Hematopoietic multipotent progenitor cell treated with erythropoietin and hydrocortisone succinate and interleukin-3 and kit ligand, for 17 days (in vitro differentiated cells): ENCODE results near the gene MARCO.

Experiments
- DNase-seq: peaks from one replicate; pipeline ENCODE4 v3.0.0-alpha.2; 2015; ENCODE audit warnings: low spot score

Gene MARCO

GRCh38 chr2:119040730-119041129, 98.7 kb downstream of the MARCO start:
- no peak for DNase-seq
